Stimulated activated CD8-positive, alpha-beta memory T cell treated with anti-CD3 and anti-CD28 coated beads, Interleukin-7, amount 100 ng/mL, for 24 hours (primary cell): ENCODE data around the gene COPS3.

Experiments
- DNase-seq: peaks from one replicate; pipeline ENCODE4 v3.0.0-alpha.2; 2020; ENCODE audit warnings: low read depth

COPS3 gene

DNA sequence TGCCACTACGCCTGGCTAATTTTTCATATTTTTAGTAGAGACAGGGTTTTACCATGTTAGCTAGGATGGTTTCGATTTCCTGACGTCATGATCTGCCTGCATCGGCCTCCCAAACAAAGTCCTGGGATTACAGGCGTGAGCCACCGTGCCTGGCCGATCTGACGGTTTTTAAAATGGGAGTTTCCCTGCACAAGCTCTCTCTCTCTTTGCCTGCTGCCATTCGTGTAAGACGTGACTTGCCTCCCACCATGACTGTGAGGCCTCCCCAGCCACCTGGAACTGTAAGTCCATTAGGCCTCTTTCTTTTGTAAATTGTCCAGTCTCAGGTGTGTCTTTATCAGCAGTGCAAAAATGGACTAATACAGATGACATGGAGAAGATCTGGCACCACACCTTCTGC lies 39.4 kb downstream of the COPS3 start:
- DNase-seq, result no peak

DNA sequence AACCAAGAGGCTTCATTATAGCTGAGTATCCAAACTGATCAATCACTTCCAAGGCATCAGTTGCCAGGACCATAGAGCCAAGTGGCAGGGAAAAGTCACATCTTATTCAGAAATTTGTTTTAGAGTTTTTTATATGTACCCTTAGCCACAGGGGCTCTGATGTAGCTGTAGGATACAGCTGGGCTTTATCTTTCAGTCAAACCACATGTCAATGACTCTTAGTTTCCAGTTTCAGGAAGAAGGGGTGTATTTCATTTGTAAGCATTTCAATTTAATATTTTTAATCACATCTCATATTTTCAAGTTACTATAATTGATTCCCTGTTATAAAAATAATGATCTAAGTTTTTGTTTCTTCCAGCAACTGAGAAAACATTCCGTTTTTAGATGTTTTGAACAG lies 41.2 kb downstream of the COPS3 start:
- DNase-seq, result no peak

DNA sequence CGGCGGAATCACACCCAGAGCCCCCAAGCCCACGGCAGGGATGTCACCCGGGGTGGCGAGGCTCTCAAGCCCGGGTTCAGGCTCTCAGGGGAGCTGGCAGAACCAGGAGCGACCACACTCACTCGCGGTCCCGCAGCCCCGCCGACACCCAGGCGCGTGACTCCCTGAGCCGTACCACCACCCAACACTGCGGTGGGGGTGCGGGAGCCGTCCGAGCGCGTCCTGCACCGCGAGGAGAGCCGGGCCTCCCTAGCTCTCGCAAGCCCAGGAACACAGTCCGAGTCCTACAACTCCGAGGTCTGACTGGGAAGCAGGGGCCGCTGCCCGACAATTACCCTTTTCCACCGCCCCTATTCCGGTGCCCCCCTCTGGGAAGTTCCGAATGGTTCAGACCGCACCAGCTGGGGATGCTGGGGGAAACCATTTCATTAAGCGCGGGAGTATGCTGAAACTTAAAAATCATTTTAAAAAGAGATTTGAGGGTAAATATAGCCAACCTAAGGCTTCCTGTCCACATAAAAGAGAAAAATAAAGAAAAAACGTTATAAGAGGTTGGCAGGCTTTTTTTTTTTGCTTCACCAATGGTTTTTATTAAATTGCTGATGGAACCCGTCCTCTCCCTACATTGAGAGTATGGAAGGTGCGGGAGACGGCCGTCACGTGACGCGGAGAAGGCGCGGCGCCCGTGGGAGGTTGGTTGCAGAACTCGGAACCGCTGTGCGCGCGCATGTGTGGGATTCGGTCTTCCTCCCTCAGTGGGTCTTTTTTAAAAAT lies 43.8 kb downstream of the COPS3 start, which contains the start of gene FLCN:
Gene FLCN, minus strand, starts transcription at position 143 of the 774 bp plus-strand sequence. CDS start 9,031 bp downstream, outside the sequence.
- DNase-seq, result peak; percentile 82

DNA sequence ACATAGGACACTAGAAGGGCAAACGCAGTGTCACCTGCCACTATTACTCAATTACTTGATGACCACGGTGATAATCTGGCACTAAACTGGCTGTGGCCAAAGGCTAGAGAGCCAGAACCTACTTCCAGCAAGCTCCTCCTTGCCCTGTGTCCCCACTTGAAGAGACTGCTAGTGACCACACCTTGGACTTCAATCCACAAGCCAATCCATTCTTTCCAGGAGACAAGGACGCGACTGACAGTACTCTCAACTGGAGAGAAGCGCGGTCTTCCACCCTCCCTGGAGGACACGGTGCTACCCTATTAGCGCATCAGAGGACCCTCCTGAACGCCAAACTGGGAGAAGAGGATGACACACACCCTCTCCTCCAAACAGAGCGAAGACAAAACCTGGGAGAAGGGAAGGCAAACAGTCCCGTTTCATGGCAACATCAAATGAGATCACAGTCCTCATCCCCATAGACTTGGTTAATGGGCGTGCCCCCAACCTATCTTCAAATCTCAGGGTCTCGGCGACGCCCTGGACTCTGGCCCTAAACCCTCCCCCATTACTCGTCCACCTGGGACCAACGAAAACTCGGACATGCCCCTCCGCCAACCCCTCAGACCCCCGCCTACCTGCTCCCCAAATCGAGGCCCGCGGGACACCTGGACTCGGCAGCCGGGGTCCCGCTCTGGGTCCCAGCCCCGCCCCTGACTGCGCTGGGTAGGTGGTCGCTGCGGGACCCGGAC lies 44.6 kb downstream of the COPS3 start:
- no peak for DNase-seq

DNA sequence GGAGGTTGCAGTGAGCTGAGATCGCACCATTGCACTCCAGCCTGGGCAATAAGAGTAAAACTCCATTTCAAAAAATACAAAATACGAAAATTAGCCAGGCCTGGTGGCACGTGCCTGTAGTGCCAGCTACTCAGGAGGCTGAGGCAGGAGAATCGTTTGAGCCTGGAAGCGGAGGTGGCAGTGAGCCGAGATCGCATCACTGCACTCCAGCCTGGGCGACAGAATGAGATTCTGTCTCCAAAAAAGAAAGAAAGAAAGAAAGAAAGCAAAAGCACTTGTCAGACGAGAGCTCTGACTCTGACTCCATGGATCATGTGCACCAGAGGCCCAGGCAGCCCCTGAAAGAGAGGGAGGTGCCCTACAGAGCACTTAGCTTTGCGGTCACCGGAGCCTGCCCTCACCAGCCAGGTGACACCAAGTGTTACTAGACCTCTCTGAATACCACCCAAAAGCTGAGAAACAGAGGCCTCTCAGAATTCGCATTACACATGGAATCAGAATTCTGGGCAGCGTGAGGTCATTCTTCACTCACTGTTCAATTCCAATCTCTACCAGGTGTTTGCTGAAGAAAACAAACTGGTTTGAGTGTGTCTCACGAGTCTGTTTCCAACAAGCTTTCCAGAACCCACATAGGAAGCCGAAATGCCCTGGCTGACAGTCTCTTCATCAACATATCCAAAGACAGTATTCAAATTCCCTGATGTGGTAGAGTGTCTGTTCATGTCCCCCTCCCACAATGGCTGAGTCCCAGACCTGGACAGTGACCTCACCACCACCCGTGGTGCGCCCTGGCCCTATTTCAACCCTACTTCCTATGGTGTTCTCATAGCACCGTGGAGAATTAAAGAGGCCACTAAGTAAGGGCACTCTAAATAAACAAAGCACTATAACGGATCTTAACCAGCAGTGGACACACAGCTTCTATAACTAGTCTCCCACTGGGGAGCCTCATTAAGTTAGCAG lies 45.6 kb downstream of the COPS3 start:
- DNase-seq, result no peak

DNA sequence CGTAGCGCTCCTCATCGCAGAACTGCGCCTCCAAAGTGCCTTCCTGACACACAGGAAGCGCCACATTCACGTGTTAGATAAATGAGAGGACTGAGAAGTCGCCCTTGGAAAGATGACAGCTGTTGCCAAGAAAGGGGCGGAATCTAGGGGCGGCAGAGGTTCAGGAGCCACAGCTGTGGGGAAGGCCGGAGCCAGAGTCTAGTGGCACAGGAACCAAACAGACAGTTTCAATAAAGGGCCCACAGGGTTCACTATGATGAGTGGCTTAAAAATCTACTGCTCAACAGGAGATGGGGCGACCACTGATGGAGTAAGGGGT lies 48.8 kb downstream of the COPS3 start:
- DNase-seq, result no peak

DNA sequence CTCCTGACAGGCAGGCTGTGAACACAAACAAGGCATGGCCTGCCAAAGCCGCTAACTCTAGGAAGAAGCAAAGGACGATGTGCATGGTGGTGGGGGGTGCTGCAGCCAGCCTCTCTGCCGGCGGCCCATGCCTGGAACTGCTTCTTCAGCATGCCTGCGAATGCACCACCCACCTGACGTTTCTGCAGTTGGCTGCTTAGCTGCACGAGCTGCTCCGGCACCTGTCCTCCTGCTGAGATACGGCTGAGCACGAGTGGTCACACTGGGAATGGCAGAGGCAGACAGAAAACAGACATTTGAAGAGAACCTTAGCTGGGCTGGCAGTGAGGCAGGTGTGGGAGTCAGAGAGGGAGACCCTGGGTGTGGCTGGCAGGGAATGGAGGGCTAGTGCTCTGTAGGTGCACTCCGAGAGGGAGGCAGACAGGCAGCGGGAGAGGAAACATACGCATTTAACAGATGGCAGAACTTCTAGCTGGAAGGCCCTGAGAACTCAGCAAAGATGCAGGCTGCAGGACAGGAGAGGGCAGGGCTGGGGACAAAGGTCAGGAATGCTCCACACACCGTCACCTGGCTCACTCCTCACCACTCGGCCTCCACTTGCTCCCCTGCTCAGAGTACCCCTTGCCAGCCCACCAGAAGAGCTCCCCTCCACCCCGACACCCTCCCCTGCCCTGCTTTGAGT lies 49.3 kb downstream of the COPS3 start:
- DNase-seq, result no peak

DNA sequence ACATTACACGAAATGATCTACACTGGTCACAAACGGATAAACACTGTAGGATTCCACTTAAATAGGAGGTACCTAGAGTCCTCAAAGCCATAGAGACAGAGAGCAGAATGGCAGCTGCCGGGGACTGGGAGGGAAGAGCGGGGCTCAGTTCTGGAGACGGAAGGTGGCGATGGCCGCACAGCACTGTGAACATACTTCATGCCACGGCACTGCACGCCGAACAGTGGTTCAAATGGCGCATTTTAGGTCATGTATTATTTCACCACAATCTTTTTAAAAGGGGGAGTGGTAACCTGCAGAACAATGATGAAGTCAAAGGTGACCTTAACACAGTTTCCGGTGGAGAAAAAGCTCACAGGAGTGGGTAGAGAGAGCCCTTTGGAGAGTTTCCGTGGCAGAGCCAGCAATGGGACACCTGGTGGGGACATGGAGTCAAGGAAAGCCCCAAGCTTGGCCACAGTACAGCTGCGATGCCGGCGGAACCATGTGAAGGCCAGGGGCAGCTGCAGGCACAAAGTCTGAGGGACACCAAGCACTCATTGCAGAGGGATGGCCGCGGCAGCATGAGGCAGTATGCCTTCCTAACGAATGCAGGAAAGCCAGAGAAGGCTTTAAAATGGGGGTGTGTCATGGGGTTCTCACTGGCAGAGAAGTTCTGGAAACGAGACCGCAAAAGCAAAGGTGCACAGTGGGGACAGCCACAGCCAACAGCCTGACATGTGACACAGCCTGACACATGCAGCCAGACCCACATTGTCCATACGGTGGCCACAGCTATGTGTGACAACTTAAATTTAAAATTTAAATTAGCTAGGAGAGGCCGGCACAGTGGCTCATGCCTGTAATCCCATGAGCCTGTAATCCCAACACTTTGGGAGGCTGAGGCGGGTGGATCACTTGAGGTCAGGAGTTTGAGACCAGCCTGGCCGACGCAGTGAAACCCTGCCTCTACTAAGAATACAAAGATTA lies 51.3 kb downstream of the COPS3 start:
- DNase-seq, result no peak

DNA sequence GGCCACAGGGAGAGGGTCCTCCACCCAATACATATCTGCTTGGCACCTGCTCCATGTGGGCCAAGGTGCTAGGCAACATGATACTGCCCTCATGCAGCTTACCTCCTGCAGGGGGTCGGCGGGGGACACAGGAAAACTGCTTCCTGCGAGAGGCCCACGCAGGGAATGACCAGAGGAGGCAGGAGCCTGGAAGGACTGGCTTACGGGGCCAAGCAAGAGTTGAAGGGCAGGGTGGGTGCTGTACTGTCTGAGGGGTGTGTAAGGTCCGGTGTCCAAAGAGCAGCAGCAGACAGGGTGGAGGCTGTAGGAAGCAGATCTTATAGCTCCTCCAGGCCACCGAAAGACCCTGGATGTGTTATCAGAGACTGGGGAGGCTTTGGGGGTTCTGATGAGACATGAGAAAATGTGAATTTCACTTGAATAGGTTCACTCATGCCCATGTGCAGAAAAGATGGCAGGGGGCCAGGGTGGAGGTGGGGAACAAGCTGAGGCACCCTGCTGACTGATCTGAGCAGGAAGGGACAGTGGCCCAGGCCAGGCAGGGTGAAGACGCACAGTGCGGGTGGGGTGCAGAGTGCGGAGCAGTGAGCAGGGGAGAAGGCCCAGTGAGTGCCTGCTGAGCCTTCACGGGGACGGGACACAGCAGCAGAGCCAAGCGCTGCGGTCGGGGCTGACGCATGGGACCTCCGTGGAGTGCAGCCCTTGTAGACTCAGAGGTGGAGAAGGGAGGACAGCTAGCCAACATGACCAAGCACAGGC lies 52.3 kb downstream of the COPS3 start:
- DNase-seq, result no peak

DNA sequence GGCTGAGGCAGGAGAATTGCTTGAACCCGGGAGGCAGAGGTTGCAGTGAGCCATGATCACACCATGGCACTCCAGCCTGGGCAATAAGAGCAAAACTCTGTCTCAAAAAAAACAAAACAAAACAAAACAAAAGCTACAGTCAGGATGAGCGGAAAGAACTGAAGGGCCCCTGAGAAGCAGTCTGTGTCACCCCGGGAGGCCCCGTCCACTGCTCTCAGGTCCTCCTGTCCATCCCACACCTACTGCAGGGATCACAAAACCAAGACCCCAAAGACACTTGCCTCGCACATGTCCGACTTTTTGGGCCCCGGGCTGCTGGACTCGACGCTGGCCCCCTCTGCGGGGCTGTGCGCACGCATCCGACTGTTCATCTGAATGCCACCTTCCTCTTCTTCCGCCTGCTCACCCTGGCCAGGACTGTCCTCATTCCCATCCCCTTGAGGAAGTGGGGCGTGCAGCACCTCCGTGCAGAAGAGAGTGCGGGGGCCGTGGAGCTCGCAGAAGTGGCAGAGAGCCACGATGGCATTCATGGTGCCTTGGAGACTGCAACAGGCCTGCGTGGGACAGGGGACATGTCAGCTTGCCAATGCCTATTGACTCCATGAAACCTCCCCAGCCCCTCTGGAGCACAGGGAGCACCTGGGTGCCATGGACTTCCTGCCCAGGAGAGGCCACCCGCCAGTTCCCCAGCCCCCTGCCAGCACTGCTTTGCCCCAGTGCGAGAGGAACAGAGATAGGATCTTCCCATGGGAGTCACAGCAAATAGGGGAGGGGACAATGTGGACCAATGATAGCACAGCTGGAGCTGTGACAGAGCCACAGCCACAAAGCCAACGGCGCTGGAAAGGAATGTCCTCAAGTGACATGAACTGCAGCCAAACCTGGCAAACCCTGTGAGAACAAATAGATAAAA lies 53.2 kb downstream of the COPS3 start:
- DNase-seq, result no peak

DNA sequence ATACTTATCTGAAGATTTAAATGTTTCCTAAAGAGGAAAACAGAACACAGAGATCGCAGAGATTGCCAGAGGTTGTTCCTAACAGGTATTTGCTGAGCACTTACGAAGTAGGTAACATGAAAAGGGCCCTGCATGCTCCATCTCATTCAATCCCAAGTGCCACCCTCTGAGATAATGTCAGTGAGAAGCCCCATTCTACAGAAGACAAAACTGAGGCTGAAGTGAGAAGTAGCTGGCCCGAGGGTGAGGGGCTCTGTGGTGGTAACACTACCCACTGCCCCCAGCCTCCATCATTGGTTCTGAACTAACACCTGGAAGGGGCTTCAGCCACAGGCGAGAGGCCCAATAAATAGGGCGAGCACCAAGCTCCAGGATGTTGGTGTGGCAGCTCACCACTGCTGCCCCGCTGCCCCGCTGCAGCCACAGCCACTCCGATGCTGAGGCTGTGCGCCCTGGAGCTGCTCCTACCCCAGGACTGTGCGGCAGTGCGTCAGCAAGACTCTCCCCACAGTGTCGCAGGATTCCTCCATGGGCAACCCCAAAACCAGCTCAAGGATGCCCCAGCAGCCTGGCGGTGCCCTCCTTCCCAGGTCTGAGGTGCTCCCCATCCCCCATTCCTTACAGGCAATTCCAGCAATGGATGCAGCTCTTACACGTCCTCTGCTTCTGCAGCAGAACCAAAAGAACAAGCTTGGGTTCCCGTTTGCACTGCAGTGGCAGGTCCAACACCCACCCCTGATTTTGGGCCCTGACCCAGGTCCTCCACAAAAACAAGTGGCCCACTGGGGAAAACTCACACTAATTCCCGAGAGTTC lies 54.4 kb downstream of the COPS3 start:
- DNase-seq, result no peak

DNA sequence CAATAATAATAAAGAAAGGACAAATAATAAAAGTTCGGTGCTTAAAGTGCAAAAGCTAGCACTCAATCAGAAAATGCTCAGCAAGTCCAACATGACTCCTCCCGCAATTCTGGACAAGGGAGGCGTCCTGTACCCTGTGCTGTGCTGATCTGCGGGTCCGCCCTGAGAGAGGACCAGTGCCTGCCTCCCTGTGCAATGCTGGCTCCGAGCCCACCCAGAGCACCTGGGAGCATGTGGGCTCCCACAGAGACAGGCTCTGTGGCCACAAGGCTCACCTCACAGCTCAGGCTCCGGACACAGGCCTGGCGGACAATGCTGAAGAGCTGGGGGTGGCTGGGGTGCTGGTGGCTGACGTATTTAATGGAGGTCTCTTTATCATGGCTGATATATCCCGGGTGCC lies 55.1 kb downstream of the COPS3 start:
- no peak for DNase-seq

DNA sequence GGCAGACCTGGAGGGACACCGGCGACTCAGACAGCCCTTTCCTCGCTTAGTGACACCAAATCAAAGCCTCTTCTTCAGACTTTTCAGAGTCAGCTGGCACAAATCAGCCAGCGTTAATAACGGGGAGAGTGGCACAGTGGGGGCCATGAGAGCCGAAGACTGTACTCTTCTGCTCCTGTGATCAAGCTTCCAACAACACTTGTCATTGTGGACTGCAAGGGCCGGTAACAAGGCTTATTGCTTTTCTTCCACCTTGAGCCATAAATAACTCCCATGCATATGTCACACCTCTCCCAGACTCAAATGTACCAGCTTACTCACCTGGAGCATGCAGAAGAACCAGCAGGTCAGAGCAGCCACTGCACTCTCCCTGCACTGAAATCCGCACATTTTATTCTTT lies 56.9 kb downstream of the COPS3 start:
- no peak for DNase-seq

DNA sequence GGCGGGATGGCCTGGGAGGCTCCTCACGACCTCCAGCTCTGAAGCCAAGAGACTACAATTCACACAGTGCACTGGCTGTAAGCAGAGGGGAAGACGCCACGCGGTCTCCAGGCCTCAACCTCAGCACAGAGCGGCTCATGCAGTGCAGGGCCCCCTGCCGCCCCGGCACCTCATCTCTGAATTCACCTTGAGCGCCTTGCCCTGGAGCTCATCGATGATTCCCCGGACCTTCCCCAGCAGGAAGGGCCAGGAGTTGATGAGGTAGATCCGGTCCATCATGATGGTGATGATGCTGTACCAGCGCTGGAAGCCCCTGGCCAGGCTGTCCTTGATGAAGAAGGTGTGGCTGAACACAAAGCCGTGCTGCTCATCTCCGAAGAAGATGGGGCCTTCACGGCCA lies 57.3 kb downstream of the COPS3 start:
- DNase-seq, result no peak

DNA sequence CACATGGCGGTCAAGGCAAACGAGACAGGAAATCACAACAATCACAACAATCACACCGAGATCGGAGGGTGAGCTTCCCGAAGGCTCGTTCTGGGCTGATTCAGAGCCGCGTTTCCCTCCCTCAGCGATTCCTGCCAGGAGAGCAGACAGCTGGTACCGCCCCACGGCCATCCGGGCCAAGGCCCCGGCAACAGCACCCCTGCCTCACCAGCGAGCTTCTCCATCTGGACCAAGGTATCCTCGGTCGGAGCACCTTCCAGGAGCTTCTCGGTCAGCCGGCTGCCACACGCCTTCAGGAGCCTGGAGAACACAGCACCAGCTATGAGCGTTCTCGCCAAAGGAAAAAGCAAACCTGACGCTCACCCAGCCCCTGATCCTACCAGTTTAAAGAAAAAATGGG lies 59.7 kb downstream of the COPS3 start:
- no peak for DNase-seq

DNA sequence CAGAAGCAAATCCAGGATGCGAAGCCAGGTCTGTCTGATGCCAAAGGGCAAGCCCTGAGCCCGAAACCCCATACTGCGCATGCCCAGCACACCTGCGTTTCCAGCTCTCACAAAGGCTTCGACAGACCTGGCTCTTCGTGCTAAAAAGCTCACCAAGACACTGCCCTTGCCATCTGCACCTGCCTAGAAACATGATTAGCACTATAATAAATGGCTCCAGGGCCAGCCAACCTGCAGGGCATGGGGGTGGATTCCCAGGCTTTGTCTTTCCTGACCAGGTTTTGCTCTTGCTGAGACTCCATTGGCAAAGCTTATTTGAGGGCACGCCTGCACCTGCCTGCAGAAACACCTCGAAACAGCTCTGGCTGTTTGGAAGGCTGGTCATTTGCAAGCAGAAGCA lies 60.5 kb downstream of the COPS3 start:
- DNase-seq, result no peak

DNA sequence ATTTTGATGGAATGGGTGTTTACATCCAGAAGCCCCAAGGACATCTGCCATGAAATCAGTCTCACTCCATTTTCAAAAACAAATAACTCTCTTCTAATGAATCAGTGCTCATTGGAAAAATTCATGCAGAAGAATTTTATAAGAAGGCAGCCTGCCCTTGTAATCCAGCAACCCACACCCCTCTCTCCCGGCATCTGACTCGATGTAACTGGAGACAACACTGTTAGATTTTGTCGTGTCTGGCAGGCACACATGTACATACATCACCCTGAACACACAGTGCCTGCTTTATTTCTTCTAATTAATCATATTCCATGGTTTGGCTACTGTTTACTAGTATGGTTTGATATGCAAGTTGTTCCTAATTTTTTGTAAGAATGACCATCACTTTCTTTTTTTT lies 63.1 kb downstream of the COPS3 start:
- DNase-seq, result no peak

DNA sequence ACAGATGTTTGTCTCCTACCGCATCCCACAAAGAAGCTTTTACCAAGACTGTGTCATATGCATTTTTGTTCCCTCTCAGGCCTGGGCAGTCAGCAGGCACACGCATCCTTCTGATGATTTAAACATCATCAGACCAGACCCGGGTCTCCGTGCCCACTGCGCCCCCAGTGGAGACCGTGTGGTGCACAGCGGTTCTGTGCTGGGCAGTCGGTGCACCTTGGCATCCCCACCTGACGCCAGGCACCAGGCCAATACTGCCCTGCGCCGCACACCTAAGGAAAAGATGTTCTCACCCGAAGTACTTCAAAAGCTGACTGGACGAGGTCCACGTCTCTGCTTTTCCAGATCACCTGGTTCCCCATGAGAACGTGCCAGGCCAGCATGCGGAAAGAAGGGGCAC lies 64.3 kb downstream of the COPS3 start:
- DNase-seq, result no peak
